Activated CD4-positive, CD25-positive, alpha-beta regulatory T cell treated with anti-CD3 and anti-CD28 coated beads, Interleukin-2, amount 50 U/mL, for 72 hours (primary cell): ENCODE results near the gene NCAPH2.

Source experiments
- DNase-seq: peaks from one replicate; pipeline ENCODE4 v3.0.0; 2021

NCAPH2 gene

GRCh38 chr22:50474710-50475651 is 33.0 kb upstream of the NCAPH2 start, which contains the start of gene SBF1:
SBF1 (minus strand) TSS chr22:50475035; CDS start chr22:50474840, 195 bp downstream.
- DNase-seq, result peak; percentile 94

DNA sequence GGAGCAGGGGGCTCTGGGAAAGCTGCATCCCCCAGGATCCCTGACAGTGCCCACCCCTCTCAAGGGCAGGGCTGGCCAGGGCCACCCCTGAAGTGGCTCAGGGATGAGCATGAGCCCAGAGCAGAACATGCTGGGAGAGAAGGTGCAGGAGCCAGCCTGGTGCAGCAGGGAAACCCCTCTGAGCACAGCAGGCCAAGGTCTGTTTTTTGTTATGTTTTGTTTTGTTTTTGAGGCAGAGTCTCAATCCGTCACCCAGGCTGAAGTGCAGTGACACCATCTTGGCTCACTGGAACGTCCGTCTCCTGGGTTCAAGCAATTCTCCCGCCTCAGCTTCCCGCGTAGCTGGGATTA is 32.4 kb upstream of the NCAPH2 start:
- DNase-seq, result no peak

- no peak for DNase-seq
Observed at GRCh38 chr22:50476868-50477267, 31.2 kb upstream of the NCAPH2 start.

DNA sequence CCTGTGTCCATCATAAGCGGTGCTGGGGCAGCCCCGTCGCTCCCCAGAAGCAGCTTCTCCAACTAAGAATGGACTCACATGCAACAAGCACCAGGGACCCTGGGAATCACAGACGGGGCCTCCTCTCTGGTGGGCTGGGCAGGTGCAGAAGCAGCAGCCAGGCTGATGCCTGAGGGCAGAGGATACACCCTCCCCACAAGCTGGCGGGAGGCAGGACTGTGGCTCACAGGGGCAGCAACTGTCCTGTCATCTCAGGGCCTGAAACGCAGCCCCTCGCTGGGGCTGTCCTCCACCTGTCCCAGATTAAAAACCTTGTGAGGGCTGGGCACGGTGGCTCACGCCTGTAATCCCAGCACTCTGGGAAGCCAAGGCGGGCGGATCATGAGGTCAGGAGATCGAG is 30.1 kb upstream of the NCAPH2 start:
- no peak for DNase-seq

GRCh38 chr22:50479721-50480120 is 28.3 kb upstream of the NCAPH2 start:
- DNase-seq, result no peak

- no peak for DNase-seq
Observed at GRCh38 chr22:50481045-50481439, 27.0 kb upstream of the NCAPH2 start.

DNA sequence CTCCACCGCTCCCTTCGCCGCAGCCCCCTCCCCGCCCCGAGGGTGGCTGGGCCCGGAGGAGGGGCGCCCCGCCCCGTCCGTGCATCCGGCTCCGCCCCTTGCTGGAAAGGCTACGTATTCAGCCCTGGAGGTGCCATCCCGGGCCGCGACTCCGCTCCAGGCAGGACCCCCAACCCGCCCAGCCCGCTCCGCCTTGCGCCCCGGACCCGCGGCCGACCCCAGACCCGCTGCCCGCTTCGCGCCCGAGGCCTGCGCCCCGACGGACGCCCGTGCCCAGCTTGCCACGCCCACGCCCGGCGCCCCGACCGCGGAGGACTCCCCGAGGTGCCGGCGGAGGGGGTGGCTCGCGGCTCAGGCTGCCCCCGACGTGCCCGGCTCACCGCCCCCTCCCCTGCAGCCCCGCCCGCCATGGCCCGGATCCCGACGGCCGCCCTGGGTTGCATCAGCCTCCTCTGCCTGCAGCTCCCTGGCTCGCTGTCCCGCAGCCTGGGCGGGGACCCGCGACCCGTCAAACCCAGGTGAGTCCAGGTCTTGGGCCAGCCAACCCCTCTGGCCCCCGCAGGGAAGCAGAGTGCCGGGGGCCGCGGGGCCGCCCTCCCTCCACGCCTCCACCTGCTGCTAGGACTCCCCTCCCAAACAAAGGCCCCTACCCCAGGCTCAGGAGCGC is 26.5 kb upstream of the NCAPH2 start, which contains the start of gene ADM2:
TSS of gene ADM2 (plus strand) at position 104 of the 667 bp plus-strand sequence. CDS start at position 409, 305 bp downstream.
- peak; percentile 73 for DNase-seq

- DNase-seq, result no peak
Observed at GRCh38 chr22:50482107-50483074, 25.6 kb upstream of the NCAPH2 start.

DNA sequence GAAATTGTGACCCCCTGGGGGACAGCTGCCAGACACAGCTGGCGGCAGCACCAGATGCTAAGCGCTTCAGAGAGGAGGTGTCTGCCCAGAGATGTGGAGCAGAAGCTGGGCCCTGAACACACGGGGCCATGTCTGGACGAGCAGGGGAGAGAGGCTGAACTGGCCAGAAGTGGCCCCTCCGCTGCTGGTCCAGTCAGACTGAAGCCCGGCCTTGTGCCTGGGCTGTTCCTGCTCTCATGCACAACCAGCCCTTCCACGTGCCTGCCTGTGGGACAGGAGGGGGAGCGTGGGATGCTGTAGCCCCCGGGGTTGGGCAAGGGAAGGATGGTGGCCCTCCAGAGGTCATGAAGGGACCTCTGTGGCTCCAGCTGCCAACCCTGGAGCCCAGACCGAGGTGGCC is 24.9 kb upstream of the NCAPH2 start:
- no peak for DNase-seq

- DNase-seq, result no peak
Observed at GRCh38 chr22:50483556-50483955, 24.5 kb upstream of the NCAPH2 start.

GRCh38 chr22:50483977-50484853 is 23.8 kb upstream of the NCAPH2 start:
- DNase-seq, result no peak

DNA sequence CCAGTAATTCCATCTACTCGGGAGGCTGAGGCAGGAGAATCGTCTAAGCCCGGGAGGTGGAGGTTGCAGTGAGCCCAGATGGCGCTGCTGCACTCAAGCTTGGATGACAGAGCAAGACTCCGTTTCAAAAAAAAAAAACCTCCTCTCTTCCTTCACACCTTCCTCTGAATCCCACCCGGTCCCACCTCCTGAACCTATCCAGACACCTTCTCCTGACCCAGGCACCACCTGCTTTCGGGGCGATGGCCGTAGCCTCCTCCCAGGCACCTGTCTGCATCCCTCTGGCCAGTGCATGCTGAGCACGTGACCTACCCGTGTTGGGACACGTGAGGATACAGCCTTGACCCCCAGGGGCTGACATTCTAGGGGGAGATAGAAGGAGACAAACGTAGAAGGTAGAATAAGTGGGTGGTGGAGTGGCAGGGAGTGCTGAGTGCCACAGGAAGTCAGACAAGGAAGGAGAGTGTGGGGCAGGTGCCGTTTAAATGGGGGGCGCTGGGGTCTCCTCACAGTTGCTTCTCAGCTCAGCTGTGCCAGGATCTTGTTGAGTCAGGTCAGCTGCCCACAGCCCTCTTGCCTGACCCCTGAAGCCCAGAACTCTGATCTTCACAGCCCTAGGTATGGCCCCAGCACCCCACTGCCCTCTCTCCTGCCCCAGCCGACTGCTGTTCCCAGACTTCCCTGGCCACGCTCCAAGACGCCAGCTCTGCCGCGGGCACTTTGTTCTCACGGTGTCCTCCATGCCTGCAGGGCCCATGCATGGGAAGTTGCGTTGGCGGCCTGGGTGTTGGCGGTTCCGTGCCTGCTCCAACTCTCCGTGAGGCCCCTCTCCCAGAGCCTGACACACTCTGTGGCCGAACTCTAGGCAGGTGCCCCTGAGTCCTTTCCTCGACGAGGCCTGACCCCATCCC is 22.5 kb upstream of the NCAPH2 start:
- DNase-seq, result no peak

- DNase-seq, result no peak
Observed at GRCh38 chr22:50486561-50487289, 21.3 kb upstream of the NCAPH2 start, which contains the start of gene MIOX. MIOX (plus strand) TSS chr22:50486859; CDS start chr22:50486898, 39 bp downstream.

DNA sequence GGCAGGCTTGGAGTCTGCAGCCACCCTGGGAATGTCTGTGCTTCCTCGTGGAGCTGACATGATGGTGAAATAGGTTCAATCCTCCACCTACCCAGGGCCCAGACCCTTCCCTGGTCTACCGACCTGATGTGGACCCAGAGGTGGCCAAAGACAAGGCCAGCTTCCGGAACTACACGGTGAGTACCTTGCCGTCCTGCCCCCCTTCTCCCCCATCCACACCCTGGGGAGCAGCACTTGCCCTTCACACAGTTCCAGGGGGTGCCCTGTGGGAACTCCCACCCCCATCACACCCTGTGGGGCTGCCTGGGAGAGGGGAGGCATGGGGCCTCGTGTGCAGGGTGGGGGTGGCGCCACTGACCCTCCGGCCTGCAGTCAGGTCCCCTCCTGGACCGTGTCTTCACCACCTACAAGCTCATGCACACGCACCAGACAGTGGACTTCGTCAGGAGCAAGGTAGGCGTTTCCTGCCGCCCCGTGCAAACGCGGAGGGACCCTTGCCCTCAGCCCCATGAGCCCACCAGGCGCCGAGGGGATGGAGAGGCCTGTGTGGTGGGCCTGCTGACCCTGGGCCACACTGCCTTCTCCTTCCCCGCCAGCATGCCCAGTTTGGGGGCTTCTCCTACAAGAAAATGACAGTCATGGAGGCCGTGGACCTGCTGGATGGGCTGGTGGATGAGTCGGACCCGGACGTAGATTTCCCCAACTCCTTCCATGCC is 20.6 kb upstream of the NCAPH2 start:
- DNase-seq, result no peak

GRCh38 chr22:50488006-50488677 is 19.9 kb upstream of the NCAPH2 start:
- no peak for DNase-seq

DNA sequence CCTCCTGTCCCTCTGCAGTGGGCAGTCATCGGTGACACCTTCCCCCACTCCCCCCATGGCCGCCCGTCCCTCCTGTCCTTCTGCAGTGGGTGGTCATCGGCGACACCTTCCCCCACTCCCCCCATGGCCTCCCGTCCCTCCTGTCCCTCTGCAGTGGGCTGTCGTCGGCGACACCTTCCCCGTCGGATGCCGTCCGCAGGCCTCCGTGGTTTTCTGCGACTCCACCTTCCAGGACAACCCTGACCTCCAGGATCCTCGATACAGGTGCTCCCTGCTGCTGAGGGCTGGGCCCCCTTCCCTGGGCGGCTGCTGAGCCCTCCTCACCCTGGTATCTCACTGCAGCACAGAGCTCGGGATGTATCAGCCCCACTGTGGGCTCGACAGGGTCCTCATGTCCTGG is 19.1 kb upstream of the NCAPH2 start:
- no peak for DNase-seq

GRCh38 chr22:50489363-50490243 is 18.4 kb upstream of the NCAPH2 start:
- DNase-seq, result no peak
